Stomach (tissue), 9 donors: ENCODE results near the gene IRAK3. TPM values are rescaled to one million over a fixed set of nuclear protein-coding genes. Genes with fewer than 3 reads are reported as not detected.

ENCODE experiments used
- DNase-seq, 2 donors: peaks; one replicate each; pipeline versions ENCODE4 v3.0.0 to v3.0.0-alpha.2; 2013 to 2019
- H3K27ac ChIP-seq, 5 donors: fragments of 200-600 bp in 4 of 5; sonication (generic) in 4 of 5; one replicate each; pipeline ENCODE4 v1.5.1; 2013 to 2019; ENCODE audit warnings: mild to moderate bottlenecking in 1 of 5, moderate library complexity in 1 of 5
- H3K27me3 ChIP-seq, 3 donors: fragments of 200-600 bp; sonication (generic); one replicate each; pipeline ENCODE4 v1.5.1; 2017 to 2019; ENCODE audit warnings: mixed run types in 1 of 3
- H3K36me3 ChIP-seq, 4 donors: fragments of 200-600 bp; sonication (generic); 1 replicate in 3 of 4; 2 replicates in 1 of 4; pipeline ENCODE4 v1.5.1; 2016 to 2019
- H3K4me1 ChIP-seq, 4 donors: fragments of 200-600 bp; sonication (generic); one replicate each; pipeline ENCODE4 v1.5.1; 2016 to 2019
- H3K4me3 ChIP-seq, 4 donors: fragments of 200-600 bp; sonication (generic) in 3 of 4; one replicate each; pipeline ENCODE4 v1.5.1; 2016 to 2019; ENCODE audit warnings: mild to moderate bottlenecking in 1 of 4
- H3K9me3 ChIP-seq, 4 donors: fragments of 200-600 bp; sonication (generic); one replicate each; pipeline ENCODE4 v1.5.1; 2016 to 2019
- EP300 ChIP-seq: sonication (generic); formaldehyde crosslinking; IDR thresholded peaks from one replicate; pipeline ENCODE4 v1.6.1; 2017; ENCODE audit warnings: antibody characterized with exemption
- POLR2A ChIP-seq, 4 donors: fragments of 450-650 bp; IDR thresholded peaks; one replicate each; pipeline ENCODE4 v1.6.1; 2016; ENCODE audit warnings: antibody characterized with exemption in 4 of 4, control low read depth in 2 of 4, mild to moderate bottlenecking in 1 of 4, moderate library complexity in 1 of 4
- POLR2AphosphoS5 ChIP-seq, 3 donors: sonication (generic); formaldehyde crosslinking; IDR thresholded peaks; one replicate each; pipeline ENCODE4 v1.6.1; 2016; ENCODE audit warnings: antibody characterized with exemption in 3 of 3
- WGBS, 5 donors: extraction: QIAGEN DNeasy Blood & Tissue Kit in 3 of 5; methylation state at CpG; one replicate each; pipeline versions ENCODE4 v1.1.5 to v1.1.7; 2013 to 2018; 5-methylcytosine and 5-hydroxymethylcytosine counted together
- intact Hi-C: fragments of 100-400 bp; cut with DNase I; formaldehyde crosslinking; loops from one replicate; pipeline ENCODE4 v1.15.1; 2023; ENCODE audit warnings: low total_unique reads
- polyA plus RNA-seq, 3 donors: library from polyadenylated mRNA; stranded (reverse); fragments of 200-250 nt; gene quantifications; one replicate each; pipeline ENCODE4 v1.2.3, GENCODE V29; 2013
- total RNA-seq, 5 donors: library from RNA; depleted of rRNA; stranded (reverse); fragments of >200 nt; gene quantifications; one replicate each; pipeline versions ENCODE4 v1.1.0 to v1.2.3, GENCODE V29; 2014 to 2016
- TF ChIP-seq, protein P1 (sequence below), 7 experiments: fragments of 450-650 bp in 4 of 7; fragments of 200-600 bp in 3 of 7; sonication (generic) in 3 of 7; IDR thresholded peaks; one replicate each; pipeline ENCODE4 v1.5.1; 2016 to 2019; ENCODE audit warnings: antibody characterized with exemption in 7 of 7, control low read depth in 2 of 7, mild to moderate bottlenecking in 1 of 7
- donor health status: healthy with polysubstance abuse.
- donor health status: Bipolar disorder and iron deficiency.
- donor health status: healthy.

IRAK3 gene
- total and polyA plus RNA-seq, 8 donors: 1.4 to 38.2 (median 4.5) TPM

DNA sequence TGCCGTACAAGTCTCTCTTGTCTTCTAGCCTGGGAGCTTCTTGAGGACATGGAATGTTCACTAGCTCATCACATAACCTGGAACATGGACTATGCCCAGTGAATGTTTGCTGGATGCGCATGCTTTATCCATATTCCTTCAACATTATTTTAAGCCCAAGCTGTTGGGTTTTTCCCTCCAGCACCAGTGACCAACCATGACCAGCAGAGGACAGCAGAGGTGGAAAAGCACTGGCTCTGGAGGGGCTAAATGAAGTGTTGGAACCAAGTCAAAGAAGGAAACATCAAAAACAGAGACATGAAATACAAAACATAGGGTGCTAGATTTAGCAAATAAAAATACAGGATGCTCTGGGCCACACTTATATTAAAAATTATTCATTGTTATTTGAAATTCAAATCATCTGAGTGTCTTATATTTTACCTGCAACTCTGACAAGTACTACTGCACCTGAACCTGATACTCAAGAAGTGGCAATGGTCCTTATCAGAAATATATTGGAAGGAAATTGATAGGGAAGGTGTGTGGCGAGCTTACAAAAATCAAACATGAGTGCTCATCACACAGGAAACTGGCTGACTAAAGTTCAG, 90.2 kb downstream of the IRAK3 start:
- Histone ChIP-seq H3K4me3 (no peak overlapping the region), H3K9me3 (no peaks in the 10 kb centered on the region), H3K27me3 (no peaks in the 10 kb centered on the region), H3K4me1 (no peaks in the 10 kb centered on the region), H3K36me3 (no peaks in the 10 kb centered on the region), H3K27ac (no peak overlapping the region)
- DNase-seq: peak in 1 of 2 donors; percentile 55
- TF ChIP-seq, protein P1, sequence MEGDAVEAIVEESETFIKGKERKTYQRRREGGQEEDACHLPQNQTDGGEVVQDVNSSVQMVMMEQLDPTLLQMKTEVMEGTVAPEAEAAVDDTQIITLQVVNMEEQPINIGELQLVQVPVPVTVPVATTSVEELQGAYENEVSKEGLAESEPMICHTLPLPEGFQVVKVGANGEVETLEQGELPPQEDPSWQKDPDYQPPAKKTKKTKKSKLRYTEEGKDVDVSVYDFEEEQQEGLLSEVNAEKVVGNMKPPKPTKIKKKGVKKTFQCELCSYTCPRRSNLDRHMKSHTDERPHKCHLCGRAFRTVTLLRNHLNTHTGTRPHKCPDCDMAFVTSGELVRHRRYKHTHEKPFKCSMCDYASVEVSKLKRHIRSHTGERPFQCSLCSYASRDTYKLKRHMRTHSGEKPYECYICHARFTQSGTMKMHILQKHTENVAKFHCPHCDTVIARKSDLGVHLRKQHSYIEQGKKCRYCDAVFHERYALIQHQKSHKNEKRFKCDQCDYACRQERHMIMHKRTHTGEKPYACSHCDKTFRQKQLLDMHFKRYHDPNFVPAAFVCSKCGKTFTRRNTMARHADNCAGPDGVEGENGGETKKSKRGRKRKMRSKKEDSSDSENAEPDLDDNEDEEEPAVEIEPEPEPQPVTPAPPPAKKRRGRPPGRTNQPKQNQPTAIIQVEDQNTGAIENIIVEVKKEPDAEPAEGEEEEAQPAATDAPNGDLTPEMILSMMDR (IDR thresholded peaks at IDR 0.05): peak in 5 of 7 experiments; percentile 34 to 61 (median 51)
- no peak for TF ChIP-seq POLR2AphosphoS5 (IDR thresholded peaks at IDR 0.05)
- no peak for TF ChIP-seq EP300
- no peak for TF ChIP-seq POLR2A (IDR thresholded peaks at IDR 0.05)
- WGBS, 5 donors: 24 to 47% (median 31%) methylated on average over 3 of the region's 3 CpGs
- intact Hi-C loops: no loop called here

DNA sequence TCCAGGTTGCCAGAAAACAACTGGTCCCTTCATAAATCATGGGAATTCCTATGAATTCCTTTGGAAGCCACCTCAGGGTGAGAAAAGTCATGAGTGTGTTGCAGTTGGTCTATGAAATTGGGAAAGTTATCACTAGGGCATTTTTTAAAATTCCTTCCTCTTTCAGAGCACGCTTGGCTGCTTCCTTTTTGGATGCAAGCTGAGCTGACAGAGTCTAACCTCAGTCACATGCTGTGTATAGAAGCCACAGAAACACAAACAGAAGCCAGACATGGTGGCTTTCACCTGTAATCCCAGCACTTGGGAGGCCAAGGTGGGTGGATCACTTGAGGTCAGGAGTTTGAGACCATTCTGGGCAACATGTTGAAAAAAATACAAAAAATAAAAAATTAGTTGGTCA, 91.5 kb downstream of the IRAK3 start:
- no peak overlapping the region for H3K4me3 ChIP-seq
- no peak for DNase-seq
- 67 to 81% (median 76%) methylated on average over 1 of the region's 1 CpG for WGBS, 5 donors
- no peaks in the 10 kb centered on the region for H3K36me3 ChIP-seq
- H3K27ac ChIP-seq: no peak overlapping the region
- no peaks in the 10 kb centered on the region for H3K9me3 ChIP-seq
- no peaks in the 10 kb centered on the region for H3K4me1 ChIP-seq
- TF ChIP-seq POLR2A (IDR thresholded peaks at IDR 0.05) (no peak), EP300 (no peak), POLR2AphosphoS5 (IDR thresholded peaks at IDR 0.05) (no peak)
- TF ChIP-seq, protein P1 (IDR thresholded peaks at IDR 0.05): no peak
- intact Hi-C loops: no loop called here
- H3K27me3 ChIP-seq: no peaks in the 10 kb centered on the region

DNA sequence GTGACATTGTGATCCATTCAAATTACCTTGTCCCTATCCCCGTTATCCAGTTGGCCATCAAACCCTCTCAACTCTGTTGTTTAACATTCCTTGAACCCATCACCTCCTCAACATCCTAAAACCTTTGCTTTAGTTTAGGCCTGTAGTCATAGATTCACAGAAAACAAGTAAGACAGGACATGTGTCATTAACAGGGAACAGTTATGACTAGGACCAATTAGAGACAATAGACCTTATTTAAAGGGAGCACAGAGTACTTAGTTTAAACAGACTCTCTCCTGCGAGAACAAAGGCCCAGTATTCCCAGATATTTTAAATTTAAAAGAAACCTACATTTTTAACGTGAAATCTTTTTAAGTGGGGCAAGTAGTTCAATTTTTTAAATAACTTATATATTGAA, 93.2 kb downstream of the IRAK3 start:
- Histone ChIP-seq H3K9me3 (no peaks in the 10 kb centered on the region), H3K4me3 (no peak overlapping the region), H3K27me3 (no peaks in the 10 kb centered on the region), H3K36me3 (no peaks in the 10 kb centered on the region), H3K27ac (no peak overlapping the region), H3K4me1 (no peaks in the 10 kb centered on the region)
- TF ChIP-seq, protein P1 (IDR thresholded peaks at IDR 0.05): no peak
- no peak for TF ChIP-seq POLR2AphosphoS5 (IDR thresholded peaks at IDR 0.05)
- no peak for TF ChIP-seq POLR2A (IDR thresholded peaks at IDR 0.05)
- TF ChIP-seq EP300: no peak
- intact Hi-C loops: no loop called here
- DNase-seq: no peak
- 86 to 93% (median 89%) methylated on average over 3 of the region's 3 CpGs for WGBS, 5 donors

DNA sequence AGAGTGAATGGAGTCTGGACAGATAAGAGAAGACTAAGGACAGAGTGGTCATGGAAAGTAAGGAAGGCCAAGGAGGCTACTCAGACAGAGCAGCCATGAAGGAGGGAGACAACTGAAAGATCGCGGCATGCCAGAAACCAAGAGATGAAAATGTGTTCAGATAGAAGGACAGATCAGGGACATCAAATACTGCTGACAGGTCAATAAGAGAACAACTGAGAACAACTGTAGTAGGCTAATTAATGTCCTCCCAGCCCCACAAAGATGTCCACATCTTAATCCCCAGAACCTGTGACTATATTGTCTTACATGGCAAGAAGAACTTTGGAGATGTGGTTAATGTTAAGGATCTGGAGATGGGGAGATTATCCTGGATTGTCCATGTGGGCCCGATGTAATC, 98.3 kb downstream of the IRAK3 start:
- TF ChIP-seq, protein P1 (IDR thresholded peaks at IDR 0.05): no peak
- TF ChIP-seq POLR2A (IDR thresholded peaks at IDR 0.05) (no peak), EP300 (no peak), POLR2AphosphoS5 (IDR thresholded peaks at IDR 0.05) (no peak)
- 88 to 99% (median 94%) methylated on average over 3 of the region's 3 CpGs for WGBS, 5 donors
- H3K27ac ChIP-seq: no peak overlapping the region

More for the DNA sequence above, 98.3 kb downstream of the IRAK3 start:
- DNase-seq: no peak
- H3K36me3 ChIP-seq: no peaks in the 10 kb centered on the region
- H3K4me3 ChIP-seq: no peak overlapping the region
- intact Hi-C loops: no loop called here
- H3K4me1 ChIP-seq: no peaks in the 10 kb centered on the region
- no peaks in the 10 kb centered on the region for H3K9me3 ChIP-seq
- no peaks in the 10 kb centered on the region for H3K27me3 ChIP-seq
